HG02840 (cell line): ENCODE data around the gene FAM83B.
"Not testable (repeated sequence)": the region's sequence is repeated elsewhere in the genome, so short reads cannot be mapped to it uniquely, and the experiment has no call there.

ENCODE experiments used
- ATAC-seq: cut with Tn5 transposase; IDR thresholded peaks from one replicate; pipeline ENCODE4 v1.9.1; 2021; ENCODE audit warnings: mild to moderate bottlenecking, moderate library complexity, moderate number of reproducible peaks; ENCODE audit not compliant: unreplicated experiment, low FRiP score

Gene FAM83B, protein sequence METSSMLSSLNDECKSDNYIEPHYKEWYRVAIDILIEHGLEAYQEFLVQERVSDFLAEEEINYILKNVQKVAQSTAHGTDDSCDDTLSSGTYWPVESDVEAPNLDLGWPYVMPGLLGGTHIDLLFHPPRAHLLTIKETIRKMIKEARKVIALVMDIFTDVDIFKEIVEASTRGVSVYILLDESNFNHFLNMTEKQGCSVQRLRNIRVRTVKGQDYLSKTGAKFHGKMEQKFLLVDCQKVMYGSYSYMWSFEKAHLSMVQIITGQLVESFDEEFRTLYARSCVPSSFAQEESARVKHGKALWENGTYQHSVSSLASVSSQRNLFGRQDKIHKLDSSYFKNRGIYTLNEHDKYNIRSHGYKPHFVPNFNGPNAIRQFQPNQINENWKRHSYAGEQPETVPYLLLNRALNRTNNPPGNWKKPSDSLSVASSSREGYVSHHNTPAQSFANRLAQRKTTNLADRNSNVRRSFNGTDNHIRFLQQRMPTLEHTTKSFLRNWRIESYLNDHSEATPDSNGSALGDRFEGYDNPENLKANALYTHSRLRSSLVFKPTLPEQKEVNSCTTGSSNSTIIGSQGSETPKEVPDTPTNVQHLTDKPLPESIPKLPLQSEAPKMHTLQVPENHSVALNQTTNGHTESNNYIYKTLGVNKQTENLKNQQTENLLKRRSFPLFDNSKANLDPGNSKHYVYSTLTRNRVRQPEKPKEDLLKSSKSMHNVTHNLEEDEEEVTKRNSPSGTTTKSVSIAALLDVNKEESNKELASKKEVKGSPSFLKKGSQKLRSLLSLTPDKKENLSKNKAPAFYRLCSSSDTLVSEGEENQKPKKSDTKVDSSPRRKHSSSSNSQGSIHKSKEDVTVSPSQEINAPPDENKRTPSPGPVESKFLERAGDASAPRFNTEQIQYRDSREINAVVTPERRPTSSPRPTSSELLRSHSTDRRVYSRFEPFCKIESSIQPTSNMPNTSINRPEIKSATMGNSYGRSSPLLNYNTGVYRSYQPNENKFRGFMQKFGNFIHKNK

DNA sequence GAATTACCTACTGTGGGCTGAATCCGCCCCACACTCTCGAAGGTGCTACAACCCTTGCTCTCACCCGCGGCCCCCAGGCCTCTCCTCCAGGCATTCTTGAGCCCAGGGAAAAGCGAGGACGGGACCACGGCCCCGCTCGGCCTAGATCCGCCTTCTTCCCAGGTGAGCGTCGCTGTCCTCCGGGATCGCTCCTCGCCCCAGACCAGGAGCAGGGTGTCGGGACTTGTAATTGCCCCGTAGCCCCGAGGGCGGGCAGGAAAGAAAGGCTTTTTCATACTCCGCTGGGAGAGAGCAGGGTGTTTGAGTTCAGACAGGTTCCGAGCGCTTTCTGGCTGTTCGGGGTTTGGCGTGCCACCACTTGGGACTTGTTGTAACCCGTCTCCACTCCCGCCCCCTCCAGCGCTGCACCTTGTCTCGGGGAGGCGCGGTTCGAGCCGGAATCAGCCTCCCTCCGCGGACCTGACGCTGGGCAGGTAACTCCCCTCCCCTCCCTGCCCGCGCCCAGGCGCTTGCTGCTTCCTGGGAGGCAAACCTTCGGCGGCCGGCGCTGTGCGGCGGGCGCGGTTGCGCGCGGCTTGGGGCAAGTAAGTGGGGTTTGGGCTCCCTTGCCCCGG lies at the start of gene FAM83B:
FAM83B (plus strand) TSS at position 529 of the 614 bp plus-strand sequence. CDS start 23,476 bp downstream, outside the sequence.
- no peak for ATAC-seq

DNA sequence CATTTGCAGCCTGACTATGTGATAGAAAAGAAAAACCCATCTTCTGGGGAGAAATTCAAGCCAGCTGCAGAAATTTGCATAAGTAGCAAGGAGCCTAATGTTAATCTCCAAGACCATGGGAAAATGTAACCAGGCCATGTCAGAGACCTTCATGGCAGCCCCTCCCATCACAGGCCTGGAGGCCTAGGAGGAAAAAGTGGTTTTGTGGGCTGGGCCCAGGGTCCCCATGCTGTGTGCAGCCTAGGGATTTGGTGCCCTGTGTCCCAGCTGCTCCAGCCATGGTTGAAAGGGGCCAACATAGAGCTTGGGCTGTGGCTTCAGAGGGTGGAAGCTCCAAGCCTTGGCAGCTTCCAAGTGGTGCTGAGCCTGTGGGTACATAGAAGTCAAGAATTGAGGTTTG lies 49.7 kb upstream of the FAM83B start:
- ATAC-seq: not testable (repeated sequence)

DNA sequence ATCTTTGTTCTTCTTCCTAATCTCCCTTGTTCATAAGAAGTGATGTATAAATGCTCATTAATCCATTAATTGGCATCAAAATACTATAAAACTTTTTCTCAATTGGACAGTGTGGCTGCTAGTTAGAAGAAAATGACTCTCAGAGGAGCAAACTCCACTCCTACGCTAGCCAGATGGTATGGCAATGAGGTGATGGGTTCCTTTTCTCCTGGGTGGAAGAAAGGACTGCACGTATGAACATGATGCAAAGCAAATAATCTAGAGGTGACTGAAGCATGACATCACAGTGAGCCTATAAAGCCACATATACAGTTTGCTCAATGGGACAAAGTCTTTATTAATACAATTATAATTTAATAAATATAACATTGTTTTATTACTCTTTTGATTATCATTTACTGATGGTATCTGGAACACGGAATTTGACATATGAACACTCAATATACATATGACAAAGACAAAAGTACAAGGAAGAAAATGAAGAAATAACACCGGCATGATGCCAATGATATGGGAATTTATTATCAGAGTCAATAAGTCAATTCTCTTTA lies 46.4 kb upstream of the FAM83B start:
- no peak for ATAC-seq

DNA sequence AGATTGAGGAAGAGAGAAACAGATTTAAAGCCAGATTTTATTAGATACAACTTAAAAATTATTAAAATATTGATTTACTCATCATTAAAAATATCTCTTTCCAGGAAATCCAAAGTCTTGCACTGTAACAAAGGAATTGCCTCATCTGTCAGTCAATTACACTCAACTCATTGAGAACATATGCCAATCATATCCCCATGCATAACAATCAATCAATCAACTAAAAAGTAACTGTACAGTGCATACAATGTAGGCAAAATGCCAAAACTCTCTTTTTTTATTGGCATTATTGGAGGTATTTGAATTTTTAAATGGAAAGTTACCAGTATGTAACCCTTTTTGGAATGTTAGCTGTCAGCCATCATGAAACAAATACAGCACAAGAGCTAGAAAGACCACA lies 45.3 kb upstream of the FAM83B start:
- no peak for ATAC-seq

DNA sequence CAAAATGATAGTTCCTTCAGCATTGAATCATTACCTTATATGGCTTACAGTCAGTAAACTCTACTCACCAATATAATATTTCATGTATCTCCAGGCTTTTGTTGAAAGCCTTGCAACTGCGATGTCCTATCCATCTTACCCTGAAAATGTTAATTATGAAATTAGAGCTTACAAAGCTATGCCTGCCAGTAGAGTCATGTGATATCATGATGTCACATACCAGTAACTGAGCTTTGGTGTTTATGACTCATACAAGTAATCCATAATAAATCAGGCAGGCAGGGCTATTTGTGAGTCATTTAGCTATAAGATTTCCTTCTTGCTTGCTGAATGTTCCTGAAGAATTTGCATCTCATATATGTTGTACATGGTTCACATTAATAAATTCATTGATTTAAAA lies 44.9 kb upstream of the FAM83B start:
- ATAC-seq: no peak

DNA sequence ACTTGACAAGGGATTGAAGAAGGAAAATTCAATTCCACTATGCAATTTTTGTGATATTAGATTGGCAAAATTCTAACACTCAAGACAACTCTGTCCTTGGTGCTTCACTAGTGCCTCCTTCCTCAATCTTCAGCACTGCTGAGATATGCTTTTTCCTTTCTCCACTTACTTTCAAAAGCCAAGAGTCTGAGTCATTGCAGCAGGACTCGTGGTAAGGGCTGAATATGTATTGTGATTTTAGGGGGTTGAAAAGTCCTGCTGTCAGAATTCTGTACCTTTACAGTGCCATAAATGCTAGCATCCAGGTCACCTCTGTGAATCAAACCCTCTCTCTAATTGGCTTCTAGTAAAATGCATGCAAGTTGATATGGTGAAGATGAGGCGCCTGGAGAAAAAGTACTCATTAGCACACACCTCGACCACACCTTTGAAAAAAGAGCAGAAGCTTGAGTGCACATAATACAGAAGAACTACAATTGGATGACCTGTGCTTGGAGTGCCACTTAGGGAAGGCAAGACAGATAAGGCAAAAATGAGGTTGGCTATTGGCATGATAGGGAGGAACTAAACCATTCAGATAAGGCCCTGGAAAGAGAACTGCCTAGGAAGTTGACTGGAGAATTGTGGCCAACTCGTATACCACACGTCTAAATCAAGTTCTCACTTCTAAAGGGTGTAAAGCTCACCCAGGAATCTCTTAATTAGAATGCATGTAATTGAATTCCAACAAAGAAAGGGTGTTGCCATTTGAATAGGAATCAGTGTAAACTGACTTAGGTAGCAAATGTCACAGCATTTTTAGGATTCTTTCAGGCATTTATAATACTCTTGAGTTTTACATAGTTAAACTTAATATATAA lies 43.6 kb upstream of the FAM83B start:
- ATAC-seq: no peak

DNA sequence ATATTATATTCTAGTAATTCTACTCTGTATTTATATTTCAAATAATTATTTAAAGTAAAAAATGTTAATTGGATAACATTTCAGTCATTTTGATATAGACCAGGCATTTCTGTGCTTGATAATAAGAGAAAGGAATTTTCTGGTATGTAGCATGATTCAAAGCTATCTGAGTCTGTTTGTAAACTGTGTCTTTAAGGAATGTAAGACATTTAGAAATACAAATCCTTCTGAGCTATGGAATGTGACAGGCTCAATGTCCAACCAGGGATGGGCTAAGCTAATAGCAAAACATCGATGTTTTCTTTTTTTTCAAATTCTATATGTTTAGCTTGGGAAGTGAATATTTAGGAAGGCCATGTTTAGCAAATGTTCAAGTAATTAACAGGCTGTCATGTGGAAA lies 41.5 kb upstream of the FAM83B start:
- no peak for ATAC-seq

DNA sequence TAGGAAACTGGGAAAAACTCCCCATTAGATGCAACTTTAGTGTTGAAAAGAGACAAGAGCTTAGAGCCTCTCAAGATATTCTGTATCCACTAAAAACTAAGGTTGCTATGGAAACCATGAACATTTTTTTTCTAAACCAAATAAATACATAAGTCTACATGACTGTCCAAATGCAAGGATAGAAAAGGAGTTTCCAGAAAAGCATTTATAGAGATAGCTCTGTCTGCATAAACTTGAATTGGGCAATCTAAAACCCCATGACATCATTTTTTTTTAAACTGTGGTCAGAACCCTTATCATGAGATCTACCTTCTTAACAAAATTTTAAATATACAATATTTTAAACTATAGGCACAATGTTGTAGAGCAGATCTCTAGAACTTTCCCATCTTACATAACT lies 36.4 kb upstream of the FAM83B start:
- no peak for ATAC-seq

DNA sequence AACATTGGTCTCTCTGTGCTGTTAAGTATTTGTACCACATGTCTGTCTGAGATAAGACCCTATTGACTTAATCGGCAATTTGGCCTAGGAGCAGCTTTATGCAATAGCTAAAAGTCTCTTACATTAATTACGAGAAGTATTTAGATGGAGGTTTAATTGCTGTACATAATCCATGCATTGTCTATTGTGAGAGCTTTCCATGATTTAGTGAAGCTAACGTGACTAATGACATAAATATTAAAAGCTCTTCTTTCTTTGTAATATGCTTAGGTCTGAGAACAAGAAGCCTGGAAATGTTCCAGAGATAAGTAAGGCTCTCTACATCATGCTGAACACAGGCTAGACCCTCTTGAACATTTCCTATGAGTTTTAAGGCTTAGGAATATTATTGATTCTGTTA lies 32.7 kb upstream of the FAM83B start:
- ATAC-seq: no peak

DNA sequence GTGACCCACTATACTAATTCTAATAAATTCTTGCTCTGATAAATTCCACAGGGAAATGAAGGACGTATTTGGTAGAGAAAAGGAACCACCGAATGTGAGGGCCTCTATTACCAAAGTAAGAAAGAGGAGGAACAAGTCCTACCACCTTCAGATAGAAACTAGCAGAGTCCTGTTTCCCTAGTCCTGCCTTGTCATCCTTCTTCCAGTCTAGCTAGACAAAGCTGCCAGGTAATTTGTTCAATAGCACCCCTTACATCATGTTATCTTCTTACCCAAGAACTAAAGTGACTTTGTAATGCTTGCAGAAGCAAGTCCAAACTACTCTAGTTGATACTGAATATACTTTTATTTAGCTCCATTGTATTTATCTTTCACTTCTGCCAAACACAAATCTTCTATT lies 29.3 kb upstream of the FAM83B start:
- ATAC-seq: no peak

DNA sequence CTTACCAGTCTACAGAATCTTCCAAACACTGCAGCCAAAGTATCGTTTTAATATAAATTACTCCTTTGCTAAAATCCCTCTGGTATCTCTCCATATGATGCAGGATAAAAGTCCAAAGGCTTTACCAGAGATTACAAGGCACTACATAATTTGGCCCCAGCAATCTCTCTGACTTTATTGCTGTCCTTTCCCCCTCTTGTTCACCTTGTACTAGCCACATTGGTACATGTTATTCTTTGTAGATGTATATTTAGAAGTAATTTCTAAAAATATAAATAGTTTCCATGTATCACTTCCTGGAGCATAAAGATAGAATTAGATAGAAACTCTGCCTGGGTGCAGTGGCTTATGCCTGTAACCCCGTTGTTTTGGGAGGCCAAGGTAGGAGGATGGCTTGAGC lies 28.7 kb upstream of the FAM83B start:
- no peak for ATAC-seq

DNA sequence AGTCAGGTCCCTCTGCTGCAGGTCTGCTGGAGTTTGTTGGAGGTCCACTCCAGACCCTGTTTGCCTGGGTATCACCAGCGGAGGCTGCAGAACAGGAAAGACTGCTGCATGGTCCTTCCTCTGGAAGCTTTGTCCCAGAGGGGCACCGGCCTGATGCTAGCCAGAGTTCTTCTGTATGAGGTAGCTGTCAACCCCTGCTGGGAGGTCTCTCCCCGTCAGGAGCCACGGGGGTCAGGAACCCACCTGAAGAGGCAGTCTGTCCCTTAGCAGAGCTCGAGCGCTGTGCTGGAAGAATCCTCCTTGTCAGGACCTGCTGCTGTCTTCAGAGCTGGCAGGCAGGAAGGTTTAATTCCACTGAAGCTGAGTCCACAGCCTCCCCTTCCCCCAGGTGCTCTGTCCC lies 22.3 kb upstream of the FAM83B start:
- not testable (repeated sequence) for ATAC-seq

DNA sequence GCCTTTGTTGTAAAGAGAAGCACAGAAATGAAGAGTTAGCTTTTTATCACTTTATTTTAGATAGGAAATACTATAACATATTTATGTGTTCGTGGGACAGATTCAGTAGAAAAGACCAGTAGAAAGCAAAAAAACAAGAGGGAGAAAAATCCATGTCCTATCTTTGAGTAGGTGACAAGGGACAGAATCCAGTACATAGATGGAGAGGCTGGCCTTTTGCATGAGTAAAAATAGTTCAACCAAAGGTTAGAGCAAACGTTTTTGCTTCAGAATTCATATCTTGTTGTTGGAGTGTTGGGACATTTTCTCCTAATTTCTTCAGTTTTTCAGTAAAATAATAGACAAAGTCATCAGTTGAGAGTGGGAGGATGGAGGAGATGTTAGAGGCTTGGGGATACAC lies 19.6 kb upstream of the FAM83B start:
- ATAC-seq: no peak

DNA sequence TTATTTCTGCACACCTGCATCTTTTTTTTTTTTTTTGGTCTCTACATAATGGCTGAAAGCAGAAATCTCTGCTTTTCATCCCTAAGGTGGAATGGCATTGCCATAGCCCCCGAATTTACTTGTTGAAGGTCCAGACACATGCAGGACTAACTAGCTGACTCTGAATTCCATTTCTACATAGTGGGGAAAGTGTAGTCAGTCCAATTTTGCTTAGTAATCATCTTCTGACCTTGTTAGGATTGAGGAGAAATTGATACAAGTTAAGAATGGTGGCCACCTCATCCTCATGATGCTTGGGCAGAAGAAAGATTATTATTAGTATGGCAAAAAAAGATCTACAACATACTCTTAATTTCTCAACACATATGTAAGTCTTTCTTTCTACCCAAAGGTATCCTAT lies 16.4 kb upstream of the FAM83B start:
- no peak for ATAC-seq

DNA sequence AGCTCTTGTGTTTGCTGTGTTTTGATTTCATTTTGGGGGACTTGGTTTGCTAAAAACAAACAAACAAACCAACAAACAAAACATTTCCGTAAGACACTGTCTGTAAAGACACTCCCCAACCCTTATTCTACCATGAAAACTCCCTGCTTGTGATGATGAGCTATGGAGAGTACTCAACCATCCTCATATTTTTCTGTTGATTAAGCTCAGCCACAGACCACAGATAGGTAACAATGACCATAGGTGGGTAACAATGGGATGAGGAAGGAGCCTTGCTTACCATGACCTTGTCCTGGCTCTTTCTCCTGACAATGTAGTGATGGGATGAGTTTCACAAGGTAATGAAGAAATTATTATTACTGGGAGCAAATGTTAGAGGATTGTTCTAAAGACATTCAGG lies 11.4 kb upstream of the FAM83B start:
- ATAC-seq: no peak

DNA sequence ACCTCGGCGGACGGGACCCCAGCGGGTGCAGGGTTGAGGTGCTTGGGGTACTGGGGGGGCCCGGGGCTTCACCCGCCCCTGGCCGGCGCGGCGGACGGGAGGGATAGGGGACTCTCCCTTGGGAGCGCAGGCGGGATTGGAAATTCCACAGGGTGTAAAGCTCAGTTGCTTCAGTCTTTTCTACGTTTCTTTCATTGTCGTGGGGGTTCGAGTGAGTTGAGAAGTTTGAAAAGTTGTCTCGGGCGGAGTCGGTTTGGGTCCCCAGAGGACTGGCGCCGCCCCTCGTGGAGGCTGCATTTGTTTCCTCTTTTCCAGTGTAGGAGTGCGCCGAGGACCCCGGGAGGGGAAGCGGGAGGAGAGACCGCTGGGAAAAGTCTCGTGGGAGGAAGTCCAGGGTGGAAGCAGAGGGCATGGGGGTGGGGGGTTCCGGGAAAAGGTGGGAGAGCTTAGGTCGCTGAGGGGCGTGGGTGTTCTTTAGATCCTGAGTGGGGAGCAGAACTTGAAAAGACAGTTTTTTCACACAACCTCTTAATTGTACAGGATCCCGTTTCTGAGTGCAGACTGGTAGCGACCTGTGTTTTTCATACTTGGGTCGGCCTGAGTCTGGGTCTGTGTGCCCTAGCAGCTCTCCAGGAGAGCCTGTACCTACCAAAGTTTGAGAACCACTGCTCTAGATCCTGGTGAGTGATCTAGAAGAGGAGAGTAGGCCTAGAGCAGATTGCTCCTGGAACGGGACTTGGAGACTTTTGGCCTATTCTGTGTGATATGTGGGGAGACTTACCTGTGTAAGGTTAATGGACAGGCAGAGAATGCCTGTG lies 495 bp downstream of the FAM83B start:
- no peak for ATAC-seq

DNA sequence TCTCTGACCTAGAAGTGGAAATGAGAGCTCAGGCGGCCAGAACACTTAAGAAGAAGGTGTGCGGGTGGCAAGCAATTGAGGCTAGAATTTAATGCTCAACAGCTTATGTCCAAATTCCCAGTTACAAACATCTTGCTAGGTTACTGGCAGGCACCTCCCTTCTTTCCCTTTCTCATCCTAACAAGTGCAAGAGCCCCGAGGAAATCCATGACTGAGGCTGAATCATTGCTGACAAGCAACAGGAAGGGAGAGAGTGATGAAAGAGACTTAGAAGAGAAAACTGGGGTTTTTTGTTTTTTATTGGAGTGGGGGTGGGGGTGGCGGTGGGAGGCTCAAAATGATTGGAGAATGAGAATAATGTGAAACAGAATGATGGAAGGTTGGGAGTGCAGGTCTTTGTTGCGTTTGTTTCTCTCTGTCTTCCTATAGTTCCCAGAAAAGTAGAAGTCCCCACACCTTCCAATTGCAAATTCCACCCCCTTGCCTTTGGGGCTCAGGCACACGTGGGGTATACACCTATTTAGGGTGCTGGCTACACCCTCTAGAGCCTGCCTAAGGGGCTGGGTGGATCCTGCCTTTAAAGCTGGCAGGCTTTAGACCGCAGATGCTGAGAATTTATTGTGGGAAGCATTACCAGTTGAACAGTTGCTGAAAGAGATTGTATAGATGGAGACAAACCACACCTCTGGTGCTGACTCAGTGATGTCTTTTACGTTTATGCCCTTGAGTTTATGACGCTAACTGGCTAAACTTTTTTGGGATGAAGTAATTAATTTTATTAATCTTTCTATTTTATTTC lies 1.4 kb downstream of the FAM83B start:
- ATAC-seq: no peak

DNA sequence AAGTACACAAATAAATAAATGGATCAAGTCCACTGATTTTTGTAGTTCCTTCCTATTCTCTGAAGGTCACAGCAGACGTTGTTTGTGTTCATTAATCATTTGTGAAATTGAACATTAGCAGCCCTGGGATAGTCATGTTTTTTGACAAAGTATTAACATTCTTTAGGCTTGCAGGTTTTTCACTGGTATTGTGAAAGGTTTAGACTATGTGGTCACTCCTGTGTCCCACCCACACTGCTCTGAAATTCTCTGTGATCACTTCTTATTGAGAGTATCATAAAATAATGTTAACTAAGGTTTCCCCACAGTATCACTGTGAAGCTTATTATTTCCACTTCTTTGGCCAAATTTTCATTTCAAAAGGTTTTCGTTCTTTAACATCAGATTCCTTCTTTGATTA lies 3.5 kb downstream of the FAM83B start:
- no peak for ATAC-seq
